ENCODE results near the gene ANKFN1.

GRCh38 chr17:56468840-56469239 is 315.6 kb downstream of the ANKFN1 start:
- TF ChIP-seq CTCF (IDR thresholded peaks at IDR 0.05) (no peak), POLR2A (IDR thresholded peaks at IDR 0.05) (no peak), POLR2AphosphoS5 (IDR thresholded peaks at IDR 0.05) (no peak)
